LHCN-M2 (cell line): ENCODE results near the gene HDLBP. TPM values are rescaled to one million over a fixed set of nuclear protein-coding genes. Genes with fewer than 3 reads are reported as not detected.
"Not testable (repeated sequence)": the region's sequence is repeated elsewhere in the genome, so short reads cannot be mapped to it uniquely, and the experiment has no call there.

Source experiments
- DNase-seq: peaks from one replicate; pipeline ENCODE4 v3.0.0-alpha.2; 2012; ENCODE audit warnings: low read depth
- total RNA-seq: library from RNA; depleted of rRNA; stranded (reverse); fragments of >200 nt; gene quantifications from 2 replicates; pipeline ENCODE4 v1.2.3, GENCODE V29; 2014

Gene HDLBP
- total RNA-seq, 1 experiment from 2014 or later, result 516 TPM

GRCh38 chr2:241209271-241209670 lies 106.2 kb downstream of the HDLBP start:
- DNase-seq, result no peak

GRCh38 chr2:241208058-241208457 lies 107.4 kb downstream of the HDLBP start:
- no peak for DNase-seq

GRCh38 chr2:241207641-241208040 lies 107.8 kb downstream of the HDLBP start:
- no peak for DNase-seq

GRCh38 chr2:241207151-241207550 lies 108.3 kb downstream of the HDLBP start:
- no peak for DNase-seq

- DNase-seq, result no peak
Measured at GRCh38 chr2:241205086-241205485, 110.4 kb downstream of the HDLBP start.

GRCh38 chr2:241204490-241204889 lies 111.0 kb downstream of the HDLBP start:
- no peak for DNase-seq

GRCh38 chr2:241204010-241204384 lies 111.5 kb downstream of the HDLBP start:
- no peak for DNase-seq

- DNase-seq, result no peak
Measured at GRCh38 chr2:241203218-241204009, 112.1 kb downstream of the HDLBP start.

GRCh38 chr2:241202681-241203080 lies 112.8 kb downstream of the HDLBP start:
- no peak for DNase-seq

- no peak for DNase-seq
Measured at GRCh38 chr2:241202268-241202585, 113.2 kb downstream of the HDLBP start.

GRCh38 chr2:241201445-241202267 lies 113.8 kb downstream of the HDLBP start:
- DNase-seq, result no peak

- DNase-seq, result no peak
Measured at GRCh38 chr2:241200822-241201395, 114.6 kb downstream of the HDLBP start.

GRCh38 chr2:241199897-241200821 lies 115.3 kb downstream of the HDLBP start:
- no peak for DNase-seq

- no peak for DNase-seq
Measured at GRCh38 chr2:241199286-241199685, 116.2 kb downstream of the HDLBP start.

- DNase-seq, result no peak
Measured at GRCh38 chr2:241198381-241199279, 116.8 kb downstream of the HDLBP start.

- no peak for DNase-seq
Measured at GRCh38 chr2:241197947-241198346, 117.5 kb downstream of the HDLBP start.

GRCh38 chr2:241197246-241197645 lies 118.2 kb downstream of the HDLBP start:
- not testable (repeated sequence) for DNase-seq

- DNase-seq, result no peak
Measured at GRCh38 chr2:241195506-241196130, 119.9 kb downstream of the HDLBP start.

GRCh38 chr2:241194811-241195210 lies 120.7 kb downstream of the HDLBP start:
- no peak for DNase-seq

GRCh38 chr2:241193271-241193670 lies 122.2 kb downstream of the HDLBP start:
- no peak for DNase-seq
